Stomach (tissue), 4 donors: ENCODE measurements around the gene PDK2.

Experiments used
- CTCF ChIP-seq, 7 experiments: fragments of 450-650 bp in 4 of 7; fragments of 200-600 bp in 3 of 7; sonication (generic) in 3 of 7; IDR thresholded peaks; one replicate each; pipeline ENCODE4 v1.5.1; 2016 to 2019; ENCODE audit warnings: antibody characterized with exemption in 7 of 7, control low read depth in 2 of 7, mild to moderate bottlenecking in 1 of 7
- EP300 ChIP-seq: sonication (generic); formaldehyde crosslinking; IDR thresholded peaks from one replicate; pipeline ENCODE4 v1.6.1; 2017; ENCODE audit warnings: antibody characterized with exemption
- POLR2A ChIP-seq, 4 donors: fragments of 450-650 bp; IDR thresholded peaks; one replicate each; pipeline ENCODE4 v1.6.1; 2016; ENCODE audit warnings: antibody characterized with exemption in 4 of 4, control low read depth in 2 of 4, mild to moderate bottlenecking in 1 of 4, moderate library complexity in 1 of 4
- POLR2AphosphoS5 ChIP-seq, 3 donors: sonication (generic); formaldehyde crosslinking; IDR thresholded peaks; one replicate each; pipeline ENCODE4 v1.6.1; 2016; ENCODE audit warnings: antibody characterized with exemption in 3 of 3

DNA sequence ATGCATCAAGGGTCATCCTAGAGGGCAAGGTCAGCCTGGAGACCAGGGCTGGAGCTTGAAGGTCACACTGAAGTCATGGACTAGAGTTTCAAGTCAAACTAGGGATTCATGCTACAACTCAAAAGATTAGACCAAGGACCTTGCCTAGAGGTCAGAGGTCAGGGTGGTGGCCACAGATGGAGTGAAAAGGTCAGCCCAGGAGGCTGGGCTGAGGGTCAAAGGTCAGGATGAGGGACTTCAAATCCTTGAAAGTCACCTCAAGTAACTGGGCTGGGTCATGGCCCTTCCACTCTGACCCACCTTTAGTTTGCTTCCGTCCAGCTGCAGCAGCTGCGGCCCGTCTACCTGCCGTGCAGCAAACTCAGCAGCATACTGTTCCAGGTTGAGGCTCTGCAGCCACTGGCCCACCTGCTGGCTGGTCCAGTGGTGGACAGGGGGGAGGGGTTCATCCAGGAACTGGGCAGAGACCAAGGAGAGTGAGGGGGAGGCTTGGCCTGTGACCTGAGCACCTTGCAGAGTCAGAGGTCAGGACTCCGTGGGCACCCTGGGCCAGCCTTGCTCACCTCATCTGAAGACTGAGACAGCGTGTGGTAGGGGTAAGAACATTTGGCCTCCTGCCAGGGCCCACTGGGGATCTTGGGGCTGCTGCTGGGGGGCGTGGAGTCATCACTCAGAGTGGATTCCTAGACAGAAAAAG lies 18.6 kb downstream of the PDK2 start:
- TF ChIP-seq CTCF (IDR thresholded peaks at IDR 0.05) = no peak
- TF ChIP-seq POLR2A (IDR thresholded peaks at IDR 0.05) = no peak
- no peak for TF ChIP-seq POLR2AphosphoS5 (IDR thresholded peaks at IDR 0.05)
- TF ChIP-seq EP300 = no peak
